Esophagus muscularis mucosa (tissue), 4 donors: Measurements from ENCODE around the gene CTRB2. TPM values are rescaled to one million over a fixed set of nuclear protein-coding genes. Genes with fewer than 3 reads are reported as not detected.
"Not testable (repeated sequence)": the region's sequence is repeated elsewhere in the genome, so short reads cannot be mapped to it uniquely, and the experiment has no call there.

Experiments
- DNase-seq: peaks from one replicate; pipeline ENCODE4 v3.0.0-alpha.2; 2017; ENCODE audit errors: extremely low spot score
- H3K27ac ChIP-seq, 4 donors: fragments of 200-600 bp; sonication (generic); replicated peaks in 1 of 4; 1 replicate in 3 of 4; 2 replicates in 1 of 4; pipeline ENCODE4 v1.5.1; 2016 to 2019; ENCODE audit warnings: mild to moderate bottlenecking in 1 of 4
- H3K27me3 ChIP-seq, 4 donors: fragments of 200-600 bp; sonication (generic); one replicate each; pipeline versions ENCODE4 v1.5.1 to v1.6.0; 2016 to 2019
- H3K36me3 ChIP-seq, 4 donors: fragments of 200-600 bp; sonication (generic); one replicate each; pipeline ENCODE4 v1.5.1; 2016 to 2019
- H3K4me1 ChIP-seq, 4 donors: fragments of 200-600 bp; sonication (generic); one replicate each; pipeline ENCODE4 v1.5.1; 2016 to 2019
- H3K4me3 ChIP-seq, 4 donors: fragments of 200-600 bp; sonication (generic); 1 replicate in 2 of 4; 2 replicates in 2 of 4; pipeline ENCODE4 v1.5.1; 2016 to 2019; ENCODE audit warnings: mild to moderate bottlenecking in 4 of 4, moderate library complexity in 1 of 4
- H3K9me3 ChIP-seq, 4 donors: fragments of 200-600 bp; sonication (generic); 1 replicate in 3 of 4; 2 replicates in 1 of 4; pipeline ENCODE4 v1.5.1; 2016 to 2019
- CTCF ChIP-seq, 3 experiments: fragments of 200-600 bp in 2 of 3; fragments of 450-650 bp in 1 of 3; sonication (generic) in 2 of 3; IDR thresholded peaks; one replicate each; pipeline ENCODE4 v1.5.1; 2017 to 2019; ENCODE audit warnings: antibody characterized with exemption in 3 of 3, mild to moderate bottlenecking in 2 of 3, moderate library complexity in 1 of 3
- EP300 ChIP-seq: sonication (generic); formaldehyde crosslinking; IDR thresholded peaks from one replicate; pipeline ENCODE4 v1.6.1; 2017; ENCODE audit warnings: antibody characterized with exemption
- POLR2A ChIP-seq: fragments of 450-650 bp; IDR thresholded peaks from one replicate; pipeline ENCODE4 v1.6.1; 2017; ENCODE audit warnings: antibody characterized with exemption, moderate library complexity, mild to moderate bottlenecking, low read depth
- POLR2AphosphoS5 ChIP-seq, 2 donors: sonication (generic); formaldehyde crosslinking; IDR thresholded peaks; one replicate each; pipeline ENCODE4 v1.6.1; 2017; ENCODE audit warnings: antibody characterized with exemption in 2 of 2
- WGBS: methylation state at CpG from one replicate; pipeline ENCODE4 v1.1.5; 2018; 5-methylcytosine and 5-hydroxymethylcytosine counted together
- intact Hi-C: fragments of 100-400 bp; cut with DNase I; formaldehyde crosslinking; loops from one replicate; pipeline ENCODE4 v1.15.1; 2023
- total RNA-seq, 4 donors: library from RNA; depleted of rRNA; stranded (reverse); fragments of >200 nt; gene quantifications; one replicate each; pipeline versions ENCODE4 v1.1.0 to v1.2.1, GENCODE V29; 2016

The CTRB2 gene
- total RNA-seq, 4 donors from 2014 or later, result not detected

GRCh38 chr16:75241955-75242354 lies 35.0 kb upstream of the CTRB2 start:
- H3K27ac ChIP-seq, result peak overlapping the region in 1 of 4 donors; percentile 48
- TF ChIP-seq POLR2AphosphoS5 (IDR thresholded peaks at IDR 0.05), result no peak
- no peak for TF ChIP-seq EP300
- no peak for TF ChIP-seq POLR2A
- no peak for TF ChIP-seq CTCF (IDR thresholded peaks at IDR 0.05)
- 95% methylated on average over 13 of the region's 13 CpGs for WGBS
- H3K36me3 ChIP-seq, result peaks cover 7 to 40% (median 28%) of the 10 kb centered on the region in 4 donors
- intact Hi-C loops, result no loop called here
- H3K27me3 ChIP-seq, result no peaks in the 10 kb centered on the region
- H3K4me3 ChIP-seq, result no peak overlapping the region
- no peaks in the 10 kb centered on the region for H3K9me3 ChIP-seq
- DNase-seq, result no peak
- peaks cover 75 to 88% (median 83%) of the 10 kb centered on the region in 4 donors for H3K4me1 ChIP-seq

- WGBS, result 63% methylated on average over 5 of the region's 8 CpGs
- Histone ChIP-seq H3K27me3 (no peaks in the 10 kb centered on the region), H3K9me3 (no peaks in the 10 kb centered on the region), H3K27ac (peak overlapping the region in 1 of 4 donors; percentile 48), H3K36me3 (peaks cover 7 to 45% (median 33%) of the 10 kb centered on the region in 4 donors), H3K4me1 (peaks cover 70 to 85% (median 80%) of the 10 kb centered on the region in 4 donors), H3K4me3 (no peak overlapping the region)
- intact Hi-C loops, result no loop called here
- TF ChIP-seq POLR2A, result no peak
- no peak for TF ChIP-seq CTCF (IDR thresholded peaks at IDR 0.05)
- TF ChIP-seq POLR2AphosphoS5 (IDR thresholded peaks at IDR 0.05), result no peak
- TF ChIP-seq EP300, result no peak
- DNase-seq, result no peak
These were observed 34.5 kb upstream of the CTRB2 start for GRCh38 chr16:75241412-75241811.

DNA sequence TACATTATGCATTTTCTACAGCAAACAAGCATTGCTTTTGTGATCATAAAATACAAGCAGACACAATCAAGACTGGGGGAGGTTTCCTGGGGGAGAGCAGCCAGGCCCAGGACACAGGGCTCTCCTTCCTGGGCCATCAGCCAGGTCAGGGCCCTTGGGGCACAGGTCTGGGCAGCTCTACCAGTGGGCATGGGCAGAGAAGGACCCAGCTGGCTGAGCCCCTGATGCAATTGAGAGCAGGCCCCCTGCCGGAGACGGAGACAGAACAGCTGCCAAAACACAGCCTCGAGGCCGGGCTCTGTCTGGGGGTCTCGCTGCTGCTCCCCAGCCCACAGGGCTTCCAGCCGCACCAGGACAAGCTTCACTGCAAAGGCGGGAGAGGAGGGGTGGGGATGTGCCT lies 33.7 kb upstream of the CTRB2 start:
- H3K36me3 ChIP-seq, result peaks cover 7 to 51% (median 40%) of the 10 kb centered on the region in 4 donors
- H3K27ac ChIP-seq, result peak overlapping the region in 1 of 4 donors; percentile 84
- intact Hi-C loops, H3K9me3 ChIP-seq, DNase-seq, H3K27me3 ChIP-seq, H3K4me3 ChIP-seq: not testable (repeated sequence)
- WGBS, result 80% methylated on average over 1 of the region's 7 CpGs
- H3K4me1 ChIP-seq, result peaks cover 63 to 78% (median 72%) of the 10 kb centered on the region in 4 donors

DNA sequence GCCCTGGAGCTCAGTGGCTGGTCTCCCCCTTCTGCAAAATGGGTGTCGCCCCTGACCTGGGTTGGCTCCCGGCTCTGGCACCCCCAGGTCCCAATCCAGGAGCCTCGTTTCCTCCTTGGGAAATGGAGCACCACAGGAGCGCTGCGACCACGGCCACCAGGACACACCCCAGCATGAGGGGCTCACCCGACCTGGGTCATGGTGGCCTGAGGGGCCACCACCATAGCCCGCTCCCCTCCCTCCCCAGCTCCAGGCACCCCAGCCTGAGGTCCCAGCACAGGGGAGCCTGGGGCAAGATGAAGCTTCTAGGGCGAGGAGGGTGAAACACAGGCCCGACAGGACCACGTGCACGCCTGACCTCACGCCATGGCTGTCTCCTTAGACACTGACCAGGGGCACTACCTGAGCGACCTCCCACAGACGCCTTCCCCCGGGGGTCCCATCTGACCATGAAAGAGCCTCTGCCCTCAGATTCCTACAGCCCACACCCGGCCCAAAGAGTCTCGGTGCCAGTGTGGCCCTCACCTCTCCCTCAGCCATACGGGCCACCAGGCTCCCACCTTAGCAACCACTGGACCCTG lies 32.7 kb upstream of the CTRB2 start:
- intact Hi-C loops, result loop anchor here (5.0 kb wide), 1 partner anchor 68 kb away; no protein-coding TSS in a partner anchor
- Histone ChIP-seq H3K4me1 (peaks cover 55 to 71% (median 64%) of the 10 kb centered on the region in 4 donors), H3K27ac (peak overlapping the region; percentile 82 to 85 (median 84)), H3K9me3 (no peaks in the 10 kb centered on the region), H3K27me3 (no peaks in the 10 kb centered on the region), H3K4me3 (no peak overlapping the region), H3K36me3 (peaks cover 16 to 61% (median 50%) of the 10 kb centered on the region in 4 donors)
- 73% methylated on average over 5 of the region's 19 CpGs for WGBS
- TF ChIP-seq POLR2A, result no peak
- DNase-seq, result no peak

- Histone ChIP-seq H3K9me3 (no peaks in the 10 kb centered on the region), H3K4me3 (peak overlapping the region in 2 of 4 donors; percentile 13 to 24), H3K27me3 (no peaks in the 10 kb centered on the region), H3K36me3 (peaks cover 17 to 67% (median 54%) of the 10 kb centered on the region in 4 donors), H3K27ac (peak overlapping the region; percentile 82 to 85 (median 84)), H3K4me1 (peaks cover 55 to 71% (median 63%) of the 10 kb centered on the region in 4 donors)
- 16% methylated on average over 3 of the region's 16 CpGs for WGBS
- DNase-seq, result no peak
- intact Hi-C loops, result loop anchor here (5.0 kb wide), 1 partner anchor 68 kb away; no protein-coding TSS in a partner anchor
- peak in 1 of 3 experiments; percentile 30 for TF ChIP-seq CTCF (IDR thresholded peaks at IDR 0.05)
- TF ChIP-seq EP300, result no peak
- no peak for TF ChIP-seq POLR2AphosphoS5 (IDR thresholded peaks at IDR 0.05)
- no peak for TF ChIP-seq POLR2A
These were observed 32.0 kb upstream of the CTRB2 start for GRCh38 chr16:75238853-75239541.
